Right hindlimb (tissue), 1 donor: Measurements from ENCODE around the gene NOL4L.
"Not testable (repeated sequence)": the region's sequence is repeated elsewhere in the genome, so short reads cannot be mapped to it uniquely, and the experiment has no call there.

Source experiments
- DNase-seq: peaks from one replicate; pipeline ENCODE4 v3.0.0-alpha.2; 2018

NOL4L gene

GRCh38 chr20:32594204-32594603 lies 9.1 kb upstream of the NOL4L start:
- no peak for DNase-seq

- not testable (repeated sequence) for DNase-seq
Observed at GRCh38 chr20:32592616-32593015, 7.5 kb upstream of the NOL4L start.

GRCh38 chr20:32592022-32592421 lies 6.9 kb upstream of the NOL4L start:
- no peak for DNase-seq

GRCh38 chr20:32589769-32590168 lies 4.6 kb upstream of the NOL4L start:
- DNase-seq, result no peak

- DNase-seq, result no peak
Observed at GRCh38 chr20:32589256-32589655, 4.1 kb upstream of the NOL4L start.

- DNase-seq, result no peak
Observed at GRCh38 chr20:32588040-32588439, 2.9 kb upstream of the NOL4L start.

- DNase-seq, result no peak
Observed at GRCh38 chr20:32586291-32586690, 1.2 kb upstream of the NOL4L start.

- DNase-seq, result no peak
Observed at GRCh38 chr20:32585586-32586127, 524 bp upstream of the NOL4L start.

GRCh38 chr20:32583581-32584070 lies 1.5 kb downstream of the NOL4L start:
- DNase-seq, result no peak

GRCh38 chr20:32582659-32583580 lies 2.2 kb downstream of the NOL4L start:
- DNase-seq, result peak; percentile 63

- DNase-seq, result no peak
Observed at GRCh38 chr20:32581839-32582658, 3.1 kb downstream of the NOL4L start.

GRCh38 chr20:32580970-32581838 lies 3.9 kb downstream of the NOL4L start:
- DNase-seq, result peak; percentile 51

- DNase-seq, result no peak
Observed at GRCh38 chr20:32580219-32580969, 4.7 kb downstream of the NOL4L start.

GRCh38 chr20:32578840-32579390 lies 6.2 kb downstream of the NOL4L start:
- no peak for DNase-seq

GRCh38 chr20:32578062-32578461 lies 7.1 kb downstream of the NOL4L start:
- not testable (repeated sequence) for DNase-seq

GRCh38 chr20:32577657-32578056 lies 7.5 kb downstream of the NOL4L start:
- DNase-seq, result no peak

GRCh38 chr20:32577023-32577422 lies 8.1 kb downstream of the NOL4L start:
- DNase-seq, result no peak

- no peak for DNase-seq
Observed at GRCh38 chr20:32576560-32576959, 8.6 kb downstream of the NOL4L start.

GRCh38 chr20:32575805-32576204 lies 9.3 kb downstream of the NOL4L start:
- no peak for DNase-seq

- no peak for DNase-seq
Observed at GRCh38 chr20:32575227-32575581, 9.9 kb downstream of the NOL4L start.
